Liver (tissue), 9 donors: ENCODE results near the gene GNB4. TPM values are rescaled to one million over a fixed set of nuclear protein-coding genes. Genes with fewer than 3 reads are reported as not detected.

ENCODE experiments used
- DNase-seq: peaks from one replicate; pipeline ENCODE4 v3.0.0-alpha.2; 2017; ENCODE audit warnings: low spot score
- H3K27ac ChIP-seq, 2 donors: one replicate each; pipeline ENCODE4 v1.7.0; 2013; ENCODE audit warnings: inconsistent platforms in 2 of 2, low read length in 2 of 2, control low read depth in 1 of 2, low read depth in 1 of 2, mild to moderate bottlenecking in 1 of 2
- H3K27me3 ChIP-seq, 4 donors: one replicate each; pipeline versions ENCODE4 v1.6.1 to v1.7.0; 2013; ENCODE audit warnings: low read length in 3 of 4, inconsistent platforms in 1 of 4, mild to moderate bottlenecking in 1 of 4, moderate library complexity in 1 of 4; ENCODE audit not compliant: control insufficient read depth in 4 of 4, insufficient read depth in 4 of 4
- H3K36me3 ChIP-seq, 4 donors: one replicate each; pipeline versions ENCODE4 v1.6.1 to v1.7.0; 2013; ENCODE audit warnings: low read length in 3 of 4, mild to moderate bottlenecking in 3 of 4, low read depth in 1 of 4, moderate library complexity in 1 of 4; ENCODE audit not compliant: control insufficient read depth in 4 of 4, insufficient read depth in 3 of 4
- H3K4me1 ChIP-seq, 4 donors: one replicate each; pipeline versions ENCODE4 v1.6.1 to v1.7.0; 2013; ENCODE audit warnings: low read length in 3 of 4, mild to moderate bottlenecking in 3 of 4, moderate library complexity in 1 of 4; ENCODE audit not compliant: control insufficient read depth in 4 of 4, insufficient read depth in 4 of 4
- H3K4me3 ChIP-seq, 3 donors: one replicate each; pipeline versions ENCODE4 v1.6.1 to v1.7.0; 2013; ENCODE audit warnings: low read length in 3 of 3, control low read depth in 1 of 3, low read depth in 1 of 3, mild to moderate bottlenecking in 1 of 3
- H3K9ac ChIP-seq, 2 donors: one replicate each; pipeline ENCODE4 v1.7.0; 2013; ENCODE audit warnings: low read length in 2 of 2, mild to moderate bottlenecking in 2 of 2, moderate library complexity in 2 of 2, control low read depth in 1 of 2, low read depth in 1 of 2
- H3K9me3 ChIP-seq, 4 donors: one replicate each; pipeline versions ENCODE4 v1.6.1 to v1.7.0; 2013; ENCODE audit warnings: low read length in 3 of 4; ENCODE audit not compliant: control insufficient read depth in 4 of 4
- EGR1 ChIP-seq, 2 donors: IDR thresholded peaks; 2 replicates each; pipeline ENCODE4 v1.6.1; 2016 to 2018; ENCODE audit warnings: antibody characterized with exemption in 2 of 2, low read depth in 2 of 2
- GABPA ChIP-seq, 2 donors: IDR thresholded peaks in 1 of 2; conservative IDR thresholded peaks in 1 of 2; 2 replicates each; pipeline ENCODE4 v1.6.1; 2016; ENCODE audit warnings: antibody characterized with exemption in 2 of 2, mild to moderate bottlenecking in 1 of 2, moderate library complexity in 1 of 2
- HNF4G ChIP-seq: IDR thresholded peaks from 2 replicates; pipeline ENCODE4 v1.6.1; 2016; ENCODE audit warnings: antibody characterized with exemption
- JUND ChIP-seq, 2 donors: IDR thresholded peaks; 2 replicates each; pipeline ENCODE4 v1.6.1; 2016; ENCODE audit warnings: antibody characterized with exemption in 2 of 2
- NR2F2 ChIP-seq: IDR thresholded peaks from 2 replicates; pipeline ENCODE4 v1.6.1; 2016; ENCODE audit warnings: antibody characterized with exemption
- RAD21 ChIP-seq, 2 donors: IDR thresholded peaks; 2 replicates each; pipeline ENCODE4 v1.6.1; 2016; ENCODE audit warnings: antibody characterized with exemption in 2 of 2, mild to moderate bottlenecking in 2 of 2
- RXRA ChIP-seq, 2 donors: IDR thresholded peaks; 2 replicates each; pipeline ENCODE4 v1.6.1; 2017 to 2018; ENCODE audit warnings: antibody characterized with exemption in 2 of 2, mild to moderate bottlenecking in 1 of 2
- SP1 ChIP-seq: IDR thresholded peaks from 2 replicates; pipeline ENCODE4 v1.6.1; 2018; ENCODE audit warnings: antibody characterized with exemption, mild to moderate bottlenecking
- TAF1 ChIP-seq: conservative IDR thresholded peaks from 2 replicates; pipeline ENCODE4 v1.6.1; 2016; ENCODE audit warnings: antibody characterized with exemption, mild to moderate bottlenecking
- WGBS: extraction: QIAGEN DNeasy Blood & Tissue Kit; methylation state at CpG from one replicate; pipeline ENCODE4 v1.1.7; 2013; 5-methylcytosine and 5-hydroxymethylcytosine counted together
- polyA plus RNA-seq, 2 donors: library from polyadenylated mRNA; stranded (reverse) in 1 of 2; unstranded in 1 of 2; fragments of 200-250 nt in 1 of 2; fragments of >200 nt in 1 of 2; fragmentation: Nextera tagmentation in 1 of 2; extraction: Ambion mirVana in 1 of 2; gene quantifications; one replicate each; pipeline versions ENCODE4 v1.2.1 to v1.2.3, GENCODE V29; 2013 to 2015
- total RNA-seq, 2 donors: library from RNA; depleted of rRNA; stranded (reverse); fragments of >200 nt; gene quantifications; one replicate each; pipeline ENCODE4 v1.2.3, GENCODE V29; 2014
- TF ChIP-seq, protein P1 (sequence below): fragments of 150-350 bp; IDR thresholded peaks from 2 replicates; pipeline ENCODE4 v1.5.1; 2017; ENCODE audit warnings: improper control_type of control experiment, low read depth, low read length; ENCODE audit not compliant: missing input control
- TF ChIP-seq, protein P2 (sequence below): IDR thresholded peaks from 2 replicates; pipeline ENCODE4 v1.6.1; 2016; ENCODE audit warnings: antibody characterized with exemption
- TF ChIP-seq, protein P3 (sequence below): IDR thresholded peaks from 2 replicates; pipeline ENCODE4 v1.6.1; 2016; ENCODE audit warnings: antibody characterized with exemption, mild to moderate bottlenecking
- TF ChIP-seq, protein P4 (sequence below): IDR thresholded peaks from 2 replicates; pipeline ENCODE4 v1.6.1; 2016; ENCODE audit warnings: antibody characterized with exemption
- donor health status: healthy.
- donor health status: healthy.
- donor health status: healthy.
- donor health status: healthy.
- donor health status: healthy.

Gene GNB4
- total and polyA plus RNA-seq, 4 donors, result 1.9 to 19.9 (median 5.1) TPM

- WGBS, result 73% methylated on average over 3 of the region's 3 CpGs
- no peak overlapping the region for H3K4me3 ChIP-seq
- H3K27me3 ChIP-seq, result no peaks in the 10 kb centered on the region
- H3K4me1 ChIP-seq, result peaks cover 0 to 3% (median 0%) of the 10 kb centered on the region in 4 donors
- no peaks in the 10 kb centered on the region for H3K9me3 ChIP-seq
- TF ChIP-seq JUND (IDR thresholded peaks at IDR 0.05) (no peak), GABPA (IDR thresholded peaks at IDR 0.05 in 1 of 2, conservative IDR thresholded peaks at IDR 0.05 in 1 of 2) (no peak), TAF1 (no peak), RAD21 (IDR thresholded peaks at IDR 0.05) (no peak), EGR1 (IDR thresholded peaks at IDR 0.05; ENCODE audit: low read depth in 2 of 2) (no peak), SP1 (no peak), NR2F2 (no peak), HNF4G (no peak)
- TF ChIP-seq, protein P1, sequence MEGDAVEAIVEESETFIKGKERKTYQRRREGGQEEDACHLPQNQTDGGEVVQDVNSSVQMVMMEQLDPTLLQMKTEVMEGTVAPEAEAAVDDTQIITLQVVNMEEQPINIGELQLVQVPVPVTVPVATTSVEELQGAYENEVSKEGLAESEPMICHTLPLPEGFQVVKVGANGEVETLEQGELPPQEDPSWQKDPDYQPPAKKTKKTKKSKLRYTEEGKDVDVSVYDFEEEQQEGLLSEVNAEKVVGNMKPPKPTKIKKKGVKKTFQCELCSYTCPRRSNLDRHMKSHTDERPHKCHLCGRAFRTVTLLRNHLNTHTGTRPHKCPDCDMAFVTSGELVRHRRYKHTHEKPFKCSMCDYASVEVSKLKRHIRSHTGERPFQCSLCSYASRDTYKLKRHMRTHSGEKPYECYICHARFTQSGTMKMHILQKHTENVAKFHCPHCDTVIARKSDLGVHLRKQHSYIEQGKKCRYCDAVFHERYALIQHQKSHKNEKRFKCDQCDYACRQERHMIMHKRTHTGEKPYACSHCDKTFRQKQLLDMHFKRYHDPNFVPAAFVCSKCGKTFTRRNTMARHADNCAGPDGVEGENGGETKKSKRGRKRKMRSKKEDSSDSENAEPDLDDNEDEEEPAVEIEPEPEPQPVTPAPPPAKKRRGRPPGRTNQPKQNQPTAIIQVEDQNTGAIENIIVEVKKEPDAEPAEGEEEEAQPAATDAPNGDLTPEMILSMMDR, result no peak
- TF ChIP-seq, protein P2, sequence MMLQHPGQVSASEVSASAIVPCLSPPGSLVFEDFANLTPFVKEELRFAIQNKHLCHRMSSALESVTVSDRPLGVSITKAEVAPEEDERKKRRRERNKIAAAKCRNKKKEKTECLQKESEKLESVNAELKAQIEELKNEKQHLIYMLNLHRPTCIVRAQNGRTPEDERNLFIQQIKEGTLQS, result no peak
- H3K27ac ChIP-seq, result no peak overlapping the region
- DNase-seq, result no peak
- H3K36me3 ChIP-seq, result no peaks in the 10 kb centered on the region
- no peak overlapping the region for H3K9ac ChIP-seq
These were observed 19.2 kb downstream of the GNB4 start for GRCh38 chr3:179432021-179432420.

DNA sequence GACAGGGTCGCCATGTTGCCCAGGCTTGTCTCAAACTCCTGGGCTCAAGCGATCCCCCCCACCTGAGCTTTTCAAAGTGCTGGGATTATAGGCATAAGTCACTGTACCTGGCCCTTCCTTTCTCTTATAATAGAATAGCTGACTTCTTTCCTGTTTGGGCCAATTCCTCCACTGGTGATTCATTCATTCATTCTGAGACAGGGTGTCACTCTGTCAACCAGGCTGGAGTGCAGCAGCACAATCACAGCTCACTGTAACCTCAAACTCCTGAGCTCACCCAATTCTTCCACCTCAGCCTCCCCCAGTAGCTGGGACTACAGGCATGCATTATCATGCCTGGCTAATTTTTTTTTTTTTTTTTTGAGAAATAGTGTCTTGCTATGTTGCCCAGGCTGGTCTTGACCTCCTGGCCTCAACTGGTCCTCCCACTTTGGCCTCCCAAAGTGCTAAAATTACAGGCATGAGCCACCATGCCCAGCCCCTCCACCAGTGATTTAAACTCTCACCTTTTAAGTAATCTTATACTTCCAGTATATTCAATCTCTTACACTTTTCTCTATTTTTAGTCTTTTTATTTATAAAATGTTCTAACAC is 20.9 kb downstream of the GNB4 start:
- Histone ChIP-seq H3K9me3 (no peaks in the 10 kb centered on the region), H3K4me3 (no peak overlapping the region), H3K4me1 (no peaks in the 10 kb centered on the region), H3K36me3 (no peaks in the 10 kb centered on the region), H3K27me3 (no peaks in the 10 kb centered on the region), H3K27ac (no peak overlapping the region), H3K9ac (no peak overlapping the region)
- WGBS, result 96% methylated on average over 2 of the region's 2 CpGs
- no peak for DNase-seq
- TF ChIP-seq RXRA (IDR thresholded peaks at IDR 0.05) (no peak), NR2F2 (no peak), EGR1 (IDR thresholded peaks at IDR 0.05; ENCODE audit: low read depth in 2 of 2) (no peak)
- TF ChIP-seq, protein P3, sequence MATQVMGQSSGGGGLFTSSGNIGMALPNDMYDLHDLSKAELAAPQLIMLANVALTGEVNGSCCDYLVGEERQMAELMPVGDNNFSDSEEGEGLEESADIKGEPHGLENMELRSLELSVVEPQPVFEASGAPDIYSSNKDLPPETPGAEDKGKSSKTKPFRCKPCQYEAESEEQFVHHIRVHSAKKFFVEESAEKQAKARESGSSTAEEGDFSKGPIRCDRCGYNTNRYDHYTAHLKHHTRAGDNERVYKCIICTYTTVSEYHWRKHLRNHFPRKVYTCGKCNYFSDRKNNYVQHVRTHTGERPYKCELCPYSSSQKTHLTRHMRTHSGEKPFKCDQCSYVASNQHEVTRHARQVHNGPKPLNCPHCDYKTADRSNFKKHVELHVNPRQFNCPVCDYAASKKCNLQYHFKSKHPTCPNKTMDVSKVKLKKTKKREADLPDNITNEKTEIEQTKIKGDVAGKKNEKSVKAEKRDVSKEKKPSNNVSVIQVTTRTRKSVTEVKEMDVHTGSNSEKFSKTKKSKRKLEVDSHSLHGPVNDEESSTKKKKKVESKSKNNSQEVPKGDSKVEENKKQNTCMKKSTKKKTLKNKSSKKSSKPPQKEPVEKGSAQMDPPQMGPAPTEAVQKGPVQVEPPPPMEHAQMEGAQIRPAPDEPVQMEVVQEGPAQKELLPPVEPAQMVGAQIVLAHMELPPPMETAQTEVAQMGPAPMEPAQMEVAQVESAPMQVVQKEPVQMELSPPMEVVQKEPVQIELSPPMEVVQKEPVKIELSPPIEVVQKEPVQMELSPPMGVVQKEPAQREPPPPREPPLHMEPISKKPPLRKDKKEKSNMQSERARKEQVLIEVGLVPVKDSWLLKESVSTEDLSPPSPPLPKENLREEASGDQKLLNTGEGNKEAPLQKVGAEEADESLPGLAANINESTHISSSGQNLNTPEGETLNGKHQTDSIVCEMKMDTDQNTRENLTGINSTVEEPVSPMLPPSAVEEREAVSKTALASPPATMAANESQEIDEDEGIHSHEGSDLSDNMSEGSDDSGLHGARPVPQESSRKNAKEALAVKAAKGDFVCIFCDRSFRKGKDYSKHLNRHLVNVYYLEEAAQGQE, result no peak
- TF ChIP-seq, protein P4, sequence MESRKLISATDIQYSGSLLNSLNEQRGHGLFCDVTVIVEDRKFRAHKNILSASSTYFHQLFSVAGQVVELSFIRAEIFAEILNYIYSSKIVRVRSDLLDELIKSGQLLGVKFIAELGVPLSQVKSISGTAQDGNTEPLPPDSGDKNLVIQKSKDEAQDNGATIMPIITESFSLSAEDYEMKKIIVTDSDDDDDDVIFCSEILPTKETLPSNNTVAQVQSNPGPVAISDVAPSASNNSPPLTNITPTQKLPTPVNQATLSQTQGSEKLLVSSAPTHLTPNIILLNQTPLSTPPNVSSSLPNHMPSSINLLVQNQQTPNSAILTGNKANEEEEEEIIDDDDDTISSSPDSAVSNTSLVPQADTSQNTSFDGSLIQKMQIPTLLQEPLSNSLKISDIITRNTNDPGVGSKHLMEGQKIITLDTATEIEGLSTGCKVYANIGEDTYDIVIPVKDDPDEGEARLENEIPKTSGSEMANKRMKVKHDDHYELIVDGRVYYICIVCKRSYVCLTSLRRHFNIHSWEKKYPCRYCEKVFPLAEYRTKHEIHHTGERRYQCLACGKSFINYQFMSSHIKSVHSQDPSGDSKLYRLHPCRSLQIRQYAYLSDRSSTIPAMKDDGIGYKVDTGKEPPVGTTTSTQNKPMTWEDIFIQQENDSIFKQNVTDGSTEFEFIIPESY, result no peak
